Right hindlimb (tissue), 1 donor: Measurements from ENCODE around the gene ZSCAN2.
A peak's percentile ranks its signal among the peaks of the same experiment; 100 is the strongest.
"Not testable (repeated sequence)": the region's sequence is repeated elsewhere in the genome, so short reads cannot be mapped to it uniquely, and the experiment has no call there.

Experiments used
- DNase-seq: peaks from one replicate; pipeline ENCODE4 v3.0.0-alpha.2; 2018

Gene ZSCAN2

DNA sequence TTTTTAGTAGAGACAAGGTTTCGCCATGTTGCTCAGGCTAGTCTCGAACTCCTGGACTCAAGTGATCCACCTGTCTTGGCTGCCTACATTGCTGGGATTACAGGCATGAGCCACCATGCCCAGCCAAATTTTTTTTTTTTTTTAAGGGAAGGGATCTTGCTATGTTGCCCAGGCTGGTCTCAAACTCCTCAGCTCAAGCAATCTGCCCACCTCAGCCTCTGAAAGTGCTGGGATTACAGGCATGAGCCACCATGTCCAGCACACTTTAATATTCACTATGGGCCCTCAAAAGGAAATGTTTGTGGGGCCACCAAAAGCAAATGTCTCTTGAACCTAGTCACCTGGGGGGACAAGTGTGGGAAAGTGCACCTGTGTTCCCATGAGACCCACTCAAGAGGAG, 41.8 kb downstream of the ZSCAN2 start:
- not testable (repeated sequence) for DNase-seq

- DNase-seq: no peak
Measured at GRCh38 chr15:84643838-84644237, 43.0 kb downstream of the ZSCAN2 start.

- no peak for DNase-seq
Measured at GRCh38 chr15:84645496-84645895, 44.7 kb downstream of the ZSCAN2 start.

- no peak for DNase-seq
Measured at GRCh38 chr15:84645997-84646396, 45.2 kb downstream of the ZSCAN2 start.

- no peak for DNase-seq
Measured at GRCh38 chr15:84647726-84648125, 46.9 kb downstream of the ZSCAN2 start.

- no peak for DNase-seq
Measured at GRCh38 chr15:84648539-84648938, 47.7 kb downstream of the ZSCAN2 start.

- no peak for DNase-seq
Measured at GRCh38 chr15:84649706-84650105, 48.9 kb downstream of the ZSCAN2 start.

DNA sequence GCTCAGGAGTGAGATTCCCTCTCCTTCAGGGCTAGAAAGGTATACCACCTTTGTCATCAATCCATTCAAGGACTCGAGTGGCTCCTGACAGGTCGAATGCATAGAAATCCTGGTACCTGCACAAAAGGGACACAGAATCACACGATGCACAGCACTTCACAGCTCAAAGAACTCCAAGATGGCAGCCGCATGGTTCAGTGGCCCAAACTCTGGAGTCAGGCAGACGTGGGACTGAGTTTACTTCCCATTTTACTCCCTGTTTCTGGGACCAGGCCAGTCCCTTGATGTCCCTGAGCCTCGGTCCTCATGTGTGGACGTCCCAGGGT, 52.7 kb downstream of the ZSCAN2 start:
- DNase-seq: no peak

- DNase-seq: peak; percentile 99
Measured at GRCh38 chr15:84653910-84654688, 53.3 kb downstream of the ZSCAN2 start, which contains the start of gene WDR73. Gene WDR73, minus strand, starts transcription at chr15:84654283. Its CDS starts 9 bp downstream, at chr15:84654274.

GRCh38 chr15:84654689-84655453, 54.1 kb downstream of the ZSCAN2 start:
- peak; percentile 81 for DNase-seq

GRCh38 chr15:84656972-84657371, 56.2 kb downstream of the ZSCAN2 start:
- no peak for DNase-seq

- DNase-seq: no peak
Measured at GRCh38 chr15:84657748-84658079, 56.9 kb downstream of the ZSCAN2 start.

- DNase-seq: peak; percentile 84
Measured at GRCh38 chr15:84658080-84658787, 57.4 kb downstream of the ZSCAN2 start, which contains the start of gene NMB. Gene NMB, minus strand, starts transcription at chr15:84658199. Its CDS starts 47 bp downstream, at chr15:84658152.

- no peak for DNase-seq
Measured at GRCh38 chr15:84658788-84659411, 58.1 kb downstream of the ZSCAN2 start.

DNA sequence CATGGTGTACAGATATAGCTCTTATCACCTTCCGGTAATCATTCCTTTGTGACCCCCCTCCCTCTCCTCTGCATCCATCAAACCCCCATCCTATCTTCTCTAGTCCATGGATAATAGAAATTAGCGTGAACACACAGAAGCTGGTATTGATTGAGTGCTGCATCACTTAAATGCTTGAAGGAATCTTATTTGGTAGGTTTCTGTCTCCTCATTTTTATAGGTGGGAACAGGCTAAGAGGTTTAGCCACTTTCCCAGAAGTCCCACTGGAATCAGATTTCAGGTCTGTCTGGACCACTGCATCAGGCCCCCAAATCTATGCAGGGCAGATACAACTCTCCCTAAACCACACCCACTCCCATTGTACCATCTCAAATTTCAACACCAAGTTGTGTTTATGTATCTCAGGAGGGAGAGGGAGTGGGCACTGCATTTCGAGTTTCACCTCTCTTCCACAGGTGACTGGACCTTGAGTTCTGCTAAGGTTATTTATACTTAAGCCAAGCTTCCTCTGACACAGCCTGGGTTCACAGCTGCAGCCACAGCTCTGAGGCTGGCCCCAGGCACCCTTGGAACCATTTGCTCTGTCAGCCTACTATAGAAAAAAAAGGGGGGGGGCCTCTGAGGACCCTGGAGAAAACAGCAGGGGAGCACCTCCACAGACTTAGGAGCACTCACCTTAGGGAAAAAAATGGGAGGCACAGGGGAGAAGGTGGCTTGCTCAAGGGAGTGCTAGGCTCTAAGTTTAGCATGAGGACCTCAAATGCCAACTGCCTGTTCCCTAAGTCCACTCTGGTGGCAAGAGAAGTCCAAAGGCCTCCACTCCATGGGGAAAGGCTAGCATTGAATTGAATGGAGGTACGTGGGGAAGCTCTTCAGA, 59.3 kb downstream of the ZSCAN2 start:
- DNase-seq: no peak

- DNase-seq: no peak
Measured at GRCh38 chr15:84661001-84661400, 60.2 kb downstream of the ZSCAN2 start.

- no peak for DNase-seq
Measured at GRCh38 chr15:84666373-84666772, 65.6 kb downstream of the ZSCAN2 start.

- DNase-seq: no peak
Measured at GRCh38 chr15:84668221-84668982, 67.6 kb downstream of the ZSCAN2 start.

GRCh38 chr15:84669726-84670125, 68.9 kb downstream of the ZSCAN2 start:
- DNase-seq: no peak

DNA sequence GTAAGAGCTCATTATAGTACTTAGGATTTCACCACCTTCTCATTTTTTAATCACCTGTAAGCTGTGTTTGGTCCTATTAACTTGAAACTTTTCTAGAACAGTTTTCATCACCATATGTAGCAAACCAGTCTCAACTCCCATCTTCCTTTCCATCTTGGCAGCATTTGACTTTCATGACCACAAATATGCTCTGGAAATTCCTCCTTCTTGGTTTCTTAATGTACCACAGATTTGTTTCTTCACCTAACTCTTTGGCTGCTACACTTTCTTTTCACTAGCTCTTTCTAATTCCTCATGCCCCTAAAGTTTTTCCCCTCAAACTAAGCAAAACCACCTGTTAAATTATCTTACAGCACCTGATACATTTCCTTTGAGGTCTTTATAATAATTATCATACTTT, 70.4 kb downstream of the ZSCAN2 start:
- no peak for DNase-seq
